HK-2 (cell line): Measurements from ENCODE around the gene SLAMF7.
"Not testable (repeated sequence)": the region's sequence is repeated elsewhere in the genome, so short reads cannot be mapped to it uniquely, and the experiment has no call there.

Experiments used
- DNase-seq: peaks from one replicate; pipeline ENCODE4 v3.0.0-alpha.2; 2018; ENCODE audit not compliant: unreplicated experiment

SLAMF7 gene

GRCh38 chr1:160774886-160775719, 36.1 kb downstream of the SLAMF7 start:
- DNase-seq, result no peak

- DNase-seq, result no peak
Measured at GRCh38 chr1:160776178-160776577, 37.1 kb downstream of the SLAMF7 start.

GRCh38 chr1:160777486-160778089, 38.5 kb downstream of the SLAMF7 start:
- DNase-seq, result peak; percentile 15

DNA sequence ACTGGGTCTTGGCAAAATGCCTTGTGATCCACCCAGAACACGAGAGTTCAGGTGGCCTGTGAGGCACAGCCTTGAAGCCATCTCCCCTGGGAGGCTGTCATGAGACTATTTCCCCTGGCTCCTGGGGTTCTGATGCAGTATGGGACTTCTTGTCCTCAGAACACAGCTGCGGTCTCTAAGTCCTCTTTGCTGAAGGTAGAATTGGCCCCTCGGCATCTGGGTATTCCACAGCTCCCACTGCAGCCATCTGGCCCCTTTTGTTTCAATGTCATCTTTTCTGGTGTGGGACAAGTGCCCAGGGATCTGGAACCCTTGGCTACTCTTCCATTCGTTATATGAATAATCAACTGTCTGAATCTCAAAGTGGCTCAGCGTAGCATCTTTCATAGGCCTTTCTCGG, 39.9 kb downstream of the SLAMF7 start:
- DNase-seq, result no peak

- DNase-seq, result peak; percentile 10
Measured at GRCh38 chr1:160779626-160780397, 40.8 kb downstream of the SLAMF7 start.

- DNase-seq, result no peak
Measured at GRCh38 chr1:160780398-160780755, 41.3 kb downstream of the SLAMF7 start.

GRCh38 chr1:160781186-160781766, 42.2 kb downstream of the SLAMF7 start:
- DNase-seq, result no peak

- DNase-seq, result no peak
Measured at GRCh38 chr1:160781914-160782689, 43.1 kb downstream of the SLAMF7 start.

DNA sequence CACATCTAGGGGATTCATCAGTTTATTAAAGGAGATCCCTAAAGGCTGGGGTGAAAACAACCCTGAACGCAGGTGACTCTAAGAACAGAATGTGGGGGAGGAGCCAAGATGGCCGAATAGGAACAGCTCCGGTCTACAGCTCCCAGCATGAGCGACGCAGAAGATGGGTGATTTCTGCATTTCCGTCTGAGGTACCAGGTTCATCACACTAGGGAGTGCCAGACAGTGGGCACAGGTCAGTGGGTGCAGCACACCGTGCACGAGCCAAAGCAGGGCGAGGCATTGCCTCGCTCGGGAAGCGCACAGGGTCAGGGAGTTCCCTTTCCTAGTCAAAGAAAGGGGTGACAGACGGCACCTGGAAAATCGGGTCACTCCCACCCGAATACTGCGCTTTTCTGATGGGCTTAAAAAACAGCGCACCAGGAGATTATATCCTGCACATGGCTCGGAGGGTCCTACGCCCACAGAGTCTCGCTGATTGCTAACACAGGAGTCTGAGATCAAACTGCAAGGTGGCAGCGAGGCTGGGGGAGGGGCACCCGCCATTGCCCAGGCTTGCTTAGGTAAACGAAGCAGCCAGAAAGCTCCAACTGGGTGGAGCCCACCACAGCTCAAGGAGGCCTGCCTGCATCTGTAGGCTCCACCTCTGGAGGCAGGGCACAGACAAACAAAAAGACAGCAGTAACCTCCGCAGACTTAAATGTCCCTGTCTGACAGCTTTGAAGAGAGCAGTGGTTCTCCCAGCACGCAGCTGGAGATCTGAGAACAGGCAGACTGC, 44.1 kb downstream of the SLAMF7 start:
- DNase-seq, result not testable (repeated sequence)

DNA sequence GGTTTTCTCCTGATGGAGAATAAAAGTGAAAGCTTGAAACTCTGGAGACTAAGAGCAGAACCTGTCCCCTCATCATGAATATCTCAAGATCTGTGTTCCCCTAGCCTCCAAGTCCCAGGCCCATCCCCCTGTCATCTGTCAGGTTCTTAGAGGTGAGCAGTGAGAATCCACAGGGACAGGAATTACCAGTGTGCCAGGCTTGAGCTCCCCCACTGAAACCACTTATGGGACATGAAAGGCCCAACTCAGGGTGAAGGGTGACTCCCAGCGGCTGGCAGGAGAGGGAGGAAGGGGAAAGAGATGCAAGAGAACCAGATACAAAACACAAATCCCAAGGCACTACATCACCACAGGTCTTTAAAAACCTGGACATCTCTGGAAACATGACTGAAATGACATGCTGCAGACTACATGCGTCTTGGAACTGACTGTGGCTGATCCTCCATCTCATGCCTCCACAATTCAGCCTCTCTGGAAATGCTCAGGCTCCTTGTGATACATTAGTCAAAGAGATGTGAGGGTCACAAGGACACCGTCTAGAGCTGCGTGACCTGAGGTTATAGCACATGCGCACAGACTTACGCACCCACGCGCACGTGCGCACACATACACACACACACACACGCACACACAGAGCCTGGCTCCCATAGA, 50.1 kb downstream of the SLAMF7 start:
- no peak for DNase-seq

- DNase-seq, result no peak
Measured at GRCh38 chr1:160789702-160790611, 50.9 kb downstream of the SLAMF7 start.

DNA sequence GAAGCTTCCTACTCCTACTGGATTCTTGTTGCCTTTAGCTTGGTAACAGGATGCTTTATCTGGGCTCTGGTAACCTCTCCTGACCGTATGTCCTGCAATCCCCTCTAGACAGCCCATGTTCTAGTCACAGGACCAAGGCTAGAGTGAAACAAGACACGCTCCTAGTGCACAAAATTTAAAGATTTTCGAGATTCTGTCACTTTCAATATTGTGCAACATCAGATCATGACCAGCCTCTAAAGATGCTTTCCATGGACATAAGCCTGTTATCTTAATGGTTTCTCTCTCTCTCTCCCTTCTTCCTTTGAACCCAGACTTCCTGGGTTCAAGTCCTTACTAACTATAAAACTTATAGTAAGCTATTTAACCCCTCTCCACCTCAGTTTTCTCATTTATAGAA, 55.3 kb downstream of the SLAMF7 start:
- no peak for DNase-seq

DNA sequence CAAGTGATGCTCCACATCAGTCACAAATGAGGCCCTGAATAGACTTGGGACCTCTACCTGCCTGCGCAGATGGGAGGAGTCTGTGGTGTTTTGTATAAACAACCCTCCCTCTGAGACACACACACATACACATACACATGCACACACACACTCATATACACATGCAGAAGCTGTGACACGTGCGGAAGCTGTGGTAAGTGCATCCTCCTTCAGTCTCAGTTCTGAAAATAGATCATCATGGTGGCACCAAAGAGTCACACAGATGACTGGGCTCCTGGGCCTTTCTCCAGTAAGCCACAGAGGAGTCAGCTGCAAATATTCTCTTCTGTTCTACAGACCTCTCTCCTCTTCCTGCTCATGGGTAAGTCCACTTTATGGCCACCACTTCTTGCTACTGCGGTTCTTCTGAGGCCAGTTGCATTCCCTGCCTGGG, 56.9 kb downstream of the SLAMF7 start, which contains the start of gene LY9:
Gene LY9, plus strand, starts transcription at position 224 of the 433 bp plus-strand sequence. Its CDS starts 14 bp downstream, at position 238.
- DNase-seq, result no peak

- DNase-seq, result no peak
Measured at GRCh38 chr1:160797271-160797709, 58.2 kb downstream of the SLAMF7 start.

GRCh38 chr1:160797861-160798273, 58.8 kb downstream of the SLAMF7 start:
- no peak for DNase-seq

- no peak for DNase-seq
Measured at GRCh38 chr1:160798439-160798838, 59.4 kb downstream of the SLAMF7 start.

DNA sequence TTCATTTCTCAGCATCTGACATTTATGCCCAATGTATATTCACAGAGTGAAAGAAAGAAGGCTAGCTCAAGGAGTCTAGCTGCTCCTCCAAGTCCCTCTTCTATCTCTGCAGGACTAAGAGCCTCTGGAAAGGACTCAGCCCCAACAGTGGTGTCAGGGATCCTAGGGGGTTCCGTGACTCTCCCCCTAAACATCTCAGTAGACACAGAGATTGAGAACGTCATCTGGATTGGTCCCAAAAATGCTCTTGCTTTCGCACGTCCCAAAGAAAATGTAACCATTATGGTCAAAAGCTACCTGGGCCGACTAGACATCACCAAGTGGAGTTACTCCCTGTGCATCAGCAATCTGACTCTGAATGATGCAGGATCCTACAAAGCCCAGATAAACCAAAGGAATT, 60.6 kb downstream of the SLAMF7 start:
- no peak for DNase-seq

GRCh38 chr1:160800142-160800541, 61.1 kb downstream of the SLAMF7 start:
- DNase-seq, result no peak
